ENCODE results near the gene NDOR1.
"Not testable (repeated sequence)": the region's sequence is repeated elsewhere in the genome, so short reads cannot be mapped to it uniquely, and the experiment has no call there.

Gene NDOR1

GRCh38 chr9:137233143-137233980, 27.9 kb downstream of the NDOR1 start:
- DNase-seq: no peak

GRCh38 chr9:137234055-137234697, 28.7 kb downstream of the NDOR1 start:
- no peak for DNase-seq

GRCh38 chr9:137234758-137235423, 29.4 kb downstream of the NDOR1 start:
- no peak for DNase-seq

- no peak for DNase-seq
Observed at GRCh38 chr9:137235424-137236237, 30.1 kb downstream of the NDOR1 start.

- peak; percentile 94 for DNase-seq
Observed at GRCh38 chr9:137236238-137236935, 30.9 kb downstream of the NDOR1 start.

- no peak for DNase-seq
Observed at GRCh38 chr9:137236936-137237421, 31.5 kb downstream of the NDOR1 start.

- no peak for DNase-seq
Observed at GRCh38 chr9:137237759-137238726, 32.5 kb downstream of the NDOR1 start.

GRCh38 chr9:137239541-137240200, 34.2 kb downstream of the NDOR1 start:
- not testable (repeated sequence) for DNase-seq

GRCh38 chr9:137240318-137240840, 34.9 kb downstream of the NDOR1 start:
- peak; percentile 68 for DNase-seq

- peak; percentile 92 for DNase-seq
Observed at GRCh38 chr9:137240841-137241489, 35.5 kb downstream of the NDOR1 start, which contains the start of gene TUBB4B. Gene TUBB4B (plus strand): TSS chr9:137241287. CDS start chr9:137241361, 74 bp downstream.

- peak; percentile 70 for DNase-seq
Observed at GRCh38 chr9:137241490-137242268, 36.2 kb downstream of the NDOR1 start.

GRCh38 chr9:137242269-137243203, 37.0 kb downstream of the NDOR1 start:
- no peak for DNase-seq

GRCh38 chr9:137243266-137243625, 37.7 kb downstream of the NDOR1 start:
- DNase-seq: not testable (repeated sequence)

- DNase-seq: no peak
Observed at GRCh38 chr9:137243626-137244485, 38.4 kb downstream of the NDOR1 start.

- no peak for DNase-seq
Observed at GRCh38 chr9:137244486-137245449, 39.3 kb downstream of the NDOR1 start.

All from stimulated activated CD4-positive, alpha-beta T cell treated with anti-CD3 and anti-CD28 coated beads, Interleukin-12 subunit alpha, Interleukin-12 subunit beta, amount 100 ng/mL, for 4 hours (primary cell).